ENCODE data around the gene VCP.
"Not testable (repeated sequence)": the region's sequence is repeated elsewhere in the genome, so short reads cannot be mapped to it uniquely, and the experiment has no call there.

The VCP gene

GRCh38 chr9:35028341-35028740 is 44.1 kb downstream of the VCP start:
- no peak for TF ChIP-seq FOXP2 (optimal IDR thresholded peaks at IDR 0.05; ENCODE audit: control extremely low read depth, extremely low read length, insufficient read depth)
- TF ChIP-seq POLR2AphosphoS5 (IDR thresholded peaks at IDR 0.05; ENCODE audit: borderline replicate concordance, low read depth, low read length): no peak
- no peak for TF ChIP-seq EZH2 (IDR thresholded peaks at IDR 0.05)
- H3K27ac ChIP-seq: no peak overlapping the region

DNA sequence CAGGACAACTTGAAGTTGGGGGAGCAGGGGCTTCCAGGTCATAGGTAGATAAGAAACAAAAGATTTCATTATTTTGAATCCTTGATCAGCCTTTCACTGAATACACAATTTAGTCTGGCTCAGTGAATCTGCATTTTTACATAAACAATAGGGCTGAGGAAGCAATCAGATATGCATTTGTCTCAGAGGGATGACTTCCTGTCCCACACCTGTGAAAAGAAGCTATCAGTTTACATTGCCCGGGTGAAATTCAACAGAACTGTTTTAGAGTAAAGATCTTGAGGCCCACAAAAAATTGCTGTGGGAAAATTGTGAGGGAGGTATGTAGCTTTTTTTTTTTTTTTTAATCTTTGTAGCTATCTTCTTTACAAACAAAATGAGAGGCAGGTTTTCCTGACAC is 44.6 kb downstream of the VCP start:
- Histone ChIP-seq H3K9me3 (ENCODE audit: low read depth, low read length) (no peaks in the 10 kb centered on the region), H3K4me3 (no peak overlapping the region), H3K36me3 (ENCODE audit: insufficient read depth, low read length) (no peaks in the 10 kb centered on the region; the same call in 1 of the 2 replicates), H3K27ac (no peak overlapping the region), H3K9ac (ENCODE audit: insufficient read length) (no peak overlapping the region)
- TF ChIP-seq FOXP2 (optimal IDR thresholded peaks at IDR 0.05; ENCODE audit: control extremely low read depth, extremely low read length, insufficient read depth): no peak
- TF ChIP-seq EZH2 (IDR thresholded peaks at IDR 0.05): no peak
- no peak for TF ChIP-seq POLR2AphosphoS5 (IDR thresholded peaks at IDR 0.05; ENCODE audit: borderline replicate concordance, low read depth, low read length)
- DNase-seq (ENCODE audit: low read depth, low spot score): no peak

More at GRCh38 chr9:35028341-35028740, 44.1 kb downstream of the VCP start:
- Histone ChIP-seq H3K9me3 (ENCODE audit: low read depth, low read length) (no peaks in the 10 kb centered on the region), H3K9ac (ENCODE audit: insufficient read length) (no peak overlapping the region), H3K36me3 (ENCODE audit: insufficient read depth, low read length) (peaks cover 2% of the 10 kb centered on the region; the same call in 1 of the 2 replicates), H3K4me3 (no peak overlapping the region)
- DNase-seq (ENCODE audit: low read depth, low spot score): no peak

DNA sequence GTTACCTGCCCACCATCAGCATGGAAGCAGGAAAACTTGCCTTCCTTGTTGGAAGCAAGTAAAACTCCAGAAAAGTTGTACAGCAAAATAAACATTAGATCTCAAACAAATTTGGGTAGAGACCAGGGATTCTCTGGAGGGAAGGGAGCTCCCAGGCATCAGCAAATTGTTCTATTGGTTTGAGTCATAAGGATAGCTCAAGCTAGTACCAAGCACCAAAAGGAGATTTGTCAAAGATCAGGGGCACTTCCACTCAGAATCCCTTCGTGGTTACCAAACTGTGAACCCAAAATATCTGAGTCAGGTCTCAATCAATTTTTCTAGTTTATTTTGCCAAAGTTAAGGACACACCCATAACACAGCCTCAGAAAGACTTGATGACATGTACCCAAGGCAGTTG is 45.1 kb downstream of the VCP start:
- Histone ChIP-seq H3K9me3 (ENCODE audit: low read depth, low read length) (no peaks in the 10 kb centered on the region), H3K4me3 (no peak overlapping the region), H3K36me3 (ENCODE audit: insufficient read depth, low read length) (no peaks in the 10 kb centered on the region; the same call in 1 of the 2 replicates), H3K9ac (ENCODE audit: insufficient read length) (no peak overlapping the region), H3K27ac (no peak overlapping the region)
- no peak for TF ChIP-seq FOXP2 (optimal IDR thresholded peaks at IDR 0.05; ENCODE audit: control extremely low read depth, extremely low read length, insufficient read depth)
- TF ChIP-seq POLR2AphosphoS5 (IDR thresholded peaks at IDR 0.05; ENCODE audit: borderline replicate concordance, low read depth, low read length): no peak
- no peak for TF ChIP-seq EZH2 (IDR thresholded peaks at IDR 0.05)
- DNase-seq (ENCODE audit: low read depth, low spot score): no peak

- H3K9me3 ChIP-seq (ENCODE audit: low read depth, low read length): no peaks in the 10 kb centered on the region
- H3K36me3 ChIP-seq (ENCODE audit: insufficient read depth, low read length): no peaks in the 10 kb centered on the region; the same call in 1 of the 2 replicates
- no peak for DNase-seq (ENCODE audit: low read depth, low spot score)
- TF ChIP-seq POLR2AphosphoS5 (IDR thresholded peaks at IDR 0.05; ENCODE audit: borderline replicate concordance, low read depth, low read length): no peak
- TF ChIP-seq FOXP2 (optimal IDR thresholded peaks at IDR 0.05; ENCODE audit: control extremely low read depth, extremely low read length, insufficient read depth): no peak
- no peak for TF ChIP-seq EZH2 (IDR thresholded peaks at IDR 0.05)
- H3K9ac ChIP-seq (ENCODE audit: insufficient read length): no peak overlapping the region
- no peak overlapping the region for H3K27ac ChIP-seq
- H3K4me3 ChIP-seq: no peak overlapping the region
These were observed 45.8 kb downstream of the VCP start for GRCh38 chr9:35026671-35027070.

GRCh38 chr9:35023443-35023842 is 49.0 kb downstream of the VCP start:
- not testable (repeated sequence) for H3K4me3 ChIP-seq; H3K36me3 ChIP-seq (ENCODE audit: insufficient read depth, low read length); DNase-seq (ENCODE audit: low read depth, low spot score); H3K27ac ChIP-seq; H3K9ac ChIP-seq (ENCODE audit: insufficient read length); H3K9me3 ChIP-seq (ENCODE audit: low read depth, low read length)

DNA sequence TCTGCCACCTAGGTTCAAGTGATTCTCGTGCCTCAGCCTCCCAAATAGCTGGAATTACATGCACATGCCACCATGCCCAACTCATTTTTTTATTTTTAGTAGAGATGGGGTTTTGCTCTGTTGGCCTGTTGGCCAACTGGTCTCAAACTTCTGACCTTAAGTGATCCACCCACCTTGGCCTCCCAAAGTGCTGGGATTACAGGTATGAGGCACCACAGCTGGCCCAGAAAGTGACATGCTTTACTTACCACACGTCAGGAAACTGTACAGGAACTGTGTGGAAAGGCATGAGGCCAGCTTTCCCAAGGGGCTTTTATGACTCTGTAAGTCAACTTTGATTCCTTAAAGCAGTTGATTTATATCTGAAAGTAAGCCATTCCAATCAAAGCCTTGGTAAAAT is 57.9 kb downstream of the VCP start:
- no peaks in the 10 kb centered on the region for H3K9me3 ChIP-seq (ENCODE audit: low read depth, low read length)
- TF ChIP-seq FOXP2 (optimal IDR thresholded peaks at IDR 0.05; ENCODE audit: control extremely low read depth, extremely low read length, insufficient read depth) (no peak), EZH2 (IDR thresholded peaks at IDR 0.05) (no peak), POLR2AphosphoS5 (IDR thresholded peaks at IDR 0.05; ENCODE audit: borderline replicate concordance, low read depth, low read length) (no peak)
- peaks cover 26% of the 10 kb centered on the region for H3K36me3 ChIP-seq (ENCODE audit: insufficient read depth, low read length)
- H3K4me3 ChIP-seq: no peak overlapping the region
- no peak for DNase-seq (ENCODE audit: low read depth, low spot score)
- H3K9ac ChIP-seq (ENCODE audit: insufficient read length): no peak overlapping the region
- no peak overlapping the region for H3K27ac ChIP-seq

- Histone ChIP-seq H3K4me3 (no peak overlapping the region), H3K36me3 (ENCODE audit: insufficient read depth, low read length) (peaks cover 21% of the 10 kb centered on the region), H3K27ac (no peak overlapping the region), H3K9ac (ENCODE audit: insufficient read length) (no peak overlapping the region), H3K9me3 (ENCODE audit: low read depth, low read length) (no peaks in the 10 kb centered on the region)
- no peak for DNase-seq (ENCODE audit: low read depth, low spot score)
- TF ChIP-seq EZH2 (IDR thresholded peaks at IDR 0.05) (no peak), POLR2AphosphoS5 (IDR thresholded peaks at IDR 0.05; ENCODE audit: borderline replicate concordance, low read depth, low read length) (no peak), FOXP2 (optimal IDR thresholded peaks at IDR 0.05; ENCODE audit: control extremely low read depth, extremely low read length, insufficient read depth) (no peak)
These were observed 62.0 kb downstream of the VCP start for GRCh38 chr9:35010351-35010958.
